Right ventricle myocardium superior (tissue), 1 donor: ENCODE measurements around the gene DTWD1. TPM values are rescaled to one million over a fixed set of nuclear protein-coding genes. Genes with fewer than 3 reads are reported as not detected.
"Not testable (repeated sequence)": the region's sequence is repeated elsewhere in the genome, so short reads cannot be mapped to it uniquely, and the experiment has no call there.

Experiments used
- ATAC-seq: fragments of 200-7000 bp; cut with Tn5 transposase; one replicate; pipeline ENCODE4 v1.9.1; 2020; ENCODE audit warnings: mild to moderate bottlenecking; ENCODE audit not compliant: poor library complexity
- DNase-seq: peaks from one replicate; pipeline ENCODE4 v3.0.0-alpha.2; 2020
- intact Hi-C: fragments of 100-400 bp; cut with DNase I; formaldehyde crosslinking; loops from one replicate; pipeline ENCODE4 v1.11.2; 2022
- total RNA-seq: library from RNA; stranded (reverse); fragmentation: NEBNext Ultra II Directional; extraction: Animal tissue kit (Norgen Biotek cat#: 25700); gene quantifications from one replicate; pipeline ENCODE4 v1.2.1, GENCODE V29; 2021
- donor health status: DM: no; HTN: yes; CAD: no; lungs with severe emphysema.

The DTWD1 gene
- total RNA-seq, 1 donor from 2014 or later = 22.8 TPM

GRCh38 chr15:49628379-49628778, 7.5 kb downstream of the DTWD1 start:
- no peak for ATAC-seq
- intact Hi-C loops = loop anchor here (10.0 kb wide), 2 partner anchors 376 to 474 kb away; partner anchors contain the start of gene COPS2
- no peak for DNase-seq

- intact Hi-C loops = no loop called here
- DNase-seq (no peak), ATAC-seq (no peak)
Measured at GRCh38 chr15:49637857-49638256, 17.0 kb downstream of the DTWD1 start.

GRCh38 chr15:49644364-49644794, 23.5 kb downstream of the DTWD1 start:
- no peak for DNase-seq
- intact Hi-C loops = no loop called here
- peak; percentile 55 for ATAC-seq

GRCh38 chr15:49645277-49645676, 24.4 kb downstream of the DTWD1 start:
- ATAC-seq (peak; percentile 62), DNase-seq (no peak)
- intact Hi-C loops = no loop called here

GRCh38 chr15:49645941-49646340, 25.1 kb downstream of the DTWD1 start:
- intact Hi-C loops = no loop called here
- DNase-seq = no peak
- ATAC-seq = no peak

GRCh38 chr15:49646891-49647290, 26.0 kb downstream of the DTWD1 start:
- ATAC-seq (no peak), DNase-seq (no peak)
- intact Hi-C loops = no loop called here

- no peak for ATAC-seq
- intact Hi-C loops = no loop called here
- no peak for DNase-seq
Measured at GRCh38 chr15:49649987-49650386, 29.1 kb downstream of the DTWD1 start.

GRCh38 chr15:49650676-49651075, 29.8 kb downstream of the DTWD1 start:
- DNase-seq (no peak), ATAC-seq (no peak)
- intact Hi-C loops = no loop called here

GRCh38 chr15:49652922-49653321, 32.1 kb downstream of the DTWD1 start:
- no peak for ATAC-seq
- DNase-seq = no peak
- intact Hi-C loops = no loop called here

- intact Hi-C loops = no loop called here
- ATAC-seq (no peak), DNase-seq (no peak)
Measured at GRCh38 chr15:49656734-49657133, 35.9 kb downstream of the DTWD1 start.

GRCh38 chr15:49664716-49665115, 43.9 kb downstream of the DTWD1 start:
- no peak for ATAC-seq
- intact Hi-C loops = no loop called here
- DNase-seq = no peak

- intact Hi-C loops, DNase-seq, ATAC-seq: not testable (repeated sequence)
Measured at GRCh38 chr15:49666486-49666885, 45.6 kb downstream of the DTWD1 start.

- ATAC-seq = no peak
- no peak for DNase-seq
- intact Hi-C loops = no loop called here
Measured at GRCh38 chr15:49669288-49669687, 48.4 kb downstream of the DTWD1 start.

GRCh38 chr15:49673861-49674260, 53.0 kb downstream of the DTWD1 start:
- ATAC-seq (no peak), DNase-seq (no peak)
- intact Hi-C loops = no loop called here

GRCh38 chr15:49674370-49674769, 53.5 kb downstream of the DTWD1 start:
- intact Hi-C loops = no loop called here
- no peak for DNase-seq
- no peak for ATAC-seq

- no peak for DNase-seq
- ATAC-seq = no peak
- intact Hi-C loops = no loop called here
Measured at GRCh38 chr15:49675041-49675440, 54.2 kb downstream of the DTWD1 start.

- intact Hi-C loops = no loop called here
- ATAC-seq = no peak
- DNase-seq = no peak
Measured at GRCh38 chr15:49678655-49679054, 57.8 kb downstream of the DTWD1 start.

GRCh38 chr15:49686599-49686998, 65.8 kb downstream of the DTWD1 start:
- ATAC-seq (no peak), DNase-seq (no peak)
- intact Hi-C loops = no loop called here

- DNase-seq (no peak), ATAC-seq (no peak)
- intact Hi-C loops = no loop called here
Measured at GRCh38 chr15:49688135-49688790, 67.4 kb downstream of the DTWD1 start.

GRCh38 chr15:49692514-49693090, 71.8 kb downstream of the DTWD1 start:
- DNase-seq (no peak), ATAC-seq (no peak)

GRCh38 chr15:49693498-49693897, 72.7 kb downstream of the DTWD1 start:
- DNase-seq = no peak
- intact Hi-C loops = no loop called here

More at GRCh38 chr15:49692514-49693090, 71.8 kb downstream of the DTWD1 start:
- intact Hi-C loops = no loop called here

More at GRCh38 chr15:49693498-49693897, 72.7 kb downstream of the DTWD1 start:
- ATAC-seq = no peak
